Stimulated activated effector memory CD8-positive, alpha-beta T cell treated with anti-CD3 and anti-CD28 coated beads, Interleukin-12 subunit alpha, Interleukin-12 subunit beta, amount 100 ng/mL, for 72 hours (primary cell): ENCODE data around the gene UBFD1.
"Not testable (repeated sequence)": the region's sequence is repeated elsewhere in the genome, so short reads cannot be mapped to it uniquely, and the experiment has no call there.

Experiments
- ATAC-seq: fragments of 150-1000 bp; cut with Tn5 transposase; 2 replicates; pipeline ENCODE4 v1.10.0; 2021
- DNase-seq, 2 donors: peaks; one replicate each; pipeline ENCODE4 v3.0.0; 2021 to 2022; ENCODE audit warnings: low spot score in 2 of 2
- H3K27ac Mint-ChIP-seq: one replicate; pipeline ENCODE4 v1.8.0; 2022; ENCODE audit warnings: mild to moderate bottlenecking, mixed read lengths
- H3K36me3 Mint-ChIP-seq: one replicate; pipeline ENCODE4 v1.8.0; 2022; ENCODE audit warnings: mild to moderate bottlenecking, mixed read lengths
- H3K4me1 Mint-ChIP-seq: one replicate; pipeline ENCODE4 v1.8.0; 2022; ENCODE audit warnings: mixed read lengths
- H3K4me3 Mint-ChIP-seq: one replicate; pipeline ENCODE4 v1.8.0; 2022; ENCODE audit warnings: mild to moderate bottlenecking, mixed read lengths
- H3K9me3 Mint-ChIP-seq: one replicate; pipeline ENCODE4 v1.8.0; 2022; ENCODE audit warnings: mixed read lengths

UBFD1 gene

DNA sequence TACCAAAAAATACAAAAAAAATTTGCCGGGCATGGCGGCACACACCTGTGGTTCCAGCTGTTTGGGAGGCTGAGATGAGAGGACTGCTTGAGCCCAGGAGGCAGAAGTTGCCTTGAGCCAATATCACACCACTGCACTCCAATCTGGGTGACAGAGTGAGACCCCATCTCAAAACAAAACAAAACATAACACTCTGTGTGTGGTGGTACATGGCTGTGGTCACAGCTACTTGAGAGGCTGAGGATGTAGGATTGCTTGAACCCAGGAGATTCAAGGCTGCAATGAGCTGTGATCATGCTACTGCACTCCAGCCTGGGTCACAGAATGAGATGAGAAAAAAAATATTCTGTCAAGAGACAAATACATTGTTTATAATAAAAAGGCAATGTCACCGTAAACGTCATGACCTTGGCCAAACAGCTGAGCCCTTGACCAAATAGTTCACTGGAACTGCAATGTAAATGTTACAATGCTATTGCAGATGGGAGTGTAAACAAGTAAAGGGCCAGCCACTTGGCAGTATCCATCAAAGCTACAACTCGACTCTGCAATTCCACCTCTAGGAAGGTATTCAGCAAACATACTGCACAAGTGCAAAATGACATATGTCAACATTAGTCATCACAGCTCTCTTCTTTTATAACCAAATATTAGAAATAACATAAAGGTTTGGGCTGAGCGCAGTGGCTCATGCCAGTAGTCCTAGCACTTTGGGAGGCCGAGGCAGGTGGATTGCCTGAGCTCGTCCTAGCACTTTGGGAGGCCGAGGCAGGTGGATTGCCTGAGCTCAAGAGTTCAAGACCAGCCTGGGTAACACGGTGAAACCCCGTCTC is 17.3 kb upstream of the UBFD1 start:
- no peak overlapping the region for H3K4me3 Mint-ChIP-seq
- H3K4me1 Mint-ChIP-seq, result no peaks in the 10 kb centered on the region
- DNase-seq (no peak), ATAC-seq (no peak)
- H3K9me3 Mint-ChIP-seq, result no peaks in the 10 kb centered on the region
- H3K27ac Mint-ChIP-seq, result no peak overlapping the region
- peaks cover 83% of the 10 kb centered on the region for H3K36me3 Mint-ChIP-seq

GRCh38 chr16:23540817-23541178 is 16.7 kb upstream of the UBFD1 start:
- H3K4me1 Mint-ChIP-seq, H3K27ac Mint-ChIP-seq, DNase-seq, H3K9me3 Mint-ChIP-seq, H3K4me3 Mint-ChIP-seq, ATAC-seq: not testable (repeated sequence)
- peaks cover 89% of the 10 kb centered on the region for H3K36me3 Mint-ChIP-seq

DNA sequence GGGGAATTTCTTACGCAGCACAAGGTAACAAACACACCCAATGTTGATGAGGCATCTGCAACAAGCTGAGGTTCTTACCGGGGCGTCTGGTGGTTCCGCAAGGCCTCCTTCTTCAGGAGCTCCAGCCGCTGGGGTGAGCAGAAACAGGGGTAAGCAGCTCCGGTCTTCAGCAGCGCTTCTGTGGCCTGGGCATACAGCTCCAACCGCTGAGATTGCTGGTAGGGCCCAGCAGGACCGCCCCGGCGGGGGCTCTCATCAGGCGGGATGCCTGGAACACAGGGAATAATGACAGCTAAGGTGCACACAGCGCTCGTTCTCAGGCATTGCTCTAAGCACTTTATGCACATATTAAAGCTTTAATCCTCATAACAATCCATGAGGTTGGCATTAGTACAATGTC is 13.1 kb upstream of the UBFD1 start:
- peaks cover 95% of the 10 kb centered on the region for H3K36me3 Mint-ChIP-seq
- H3K27ac Mint-ChIP-seq, result no peak overlapping the region
- no peaks in the 10 kb centered on the region for H3K9me3 Mint-ChIP-seq
- no peak for DNase-seq
- no peak overlapping the region for H3K4me3 Mint-ChIP-seq
- H3K4me1 Mint-ChIP-seq, result no peaks in the 10 kb centered on the region
- no peak for ATAC-seq

GRCh38 chr16:23549938-23550337 is 7.6 kb upstream of the UBFD1 start:
- Mint-ChIP-seq H3K27ac (no peak overlapping the region), H3K9me3 (no peaks in the 10 kb centered on the region), H3K36me3 (peaks cover 78% of the 10 kb centered on the region), H3K4me3 (no peak overlapping the region), H3K4me1 (no peaks in the 10 kb centered on the region)
- ATAC-seq (no peak), DNase-seq (no peak)

DNA sequence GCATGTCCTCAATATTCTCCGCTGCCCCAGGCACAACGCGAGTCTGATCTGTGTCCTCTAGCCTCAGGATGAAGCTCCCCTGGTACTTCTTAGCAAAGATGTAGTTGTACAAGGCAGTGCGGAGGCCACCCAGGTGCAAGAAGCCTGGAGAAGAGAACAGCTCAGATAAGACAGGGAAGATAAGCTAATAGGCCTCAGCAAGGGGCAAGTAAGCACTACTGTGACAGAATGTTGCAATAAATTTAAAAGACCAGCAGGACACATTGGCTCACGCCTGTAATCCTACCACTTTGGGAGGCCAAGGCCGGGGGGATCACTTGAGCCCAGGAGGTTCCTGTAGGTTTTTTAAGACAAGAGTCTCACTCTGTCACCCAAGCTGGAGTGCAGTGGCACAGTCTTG is 5.4 kb upstream of the UBFD1 start:
- no peak overlapping the region for H3K4me3 Mint-ChIP-seq
- H3K4me1 Mint-ChIP-seq, result peaks cover 11% of the 10 kb centered on the region
- H3K9me3 Mint-ChIP-seq, result no peaks in the 10 kb centered on the region
- ATAC-seq, result no peak
- no peak overlapping the region for H3K27ac Mint-ChIP-seq
- no peak for DNase-seq
- H3K36me3 Mint-ChIP-seq, result peaks cover 64% of the 10 kb centered on the region

- H3K36me3 Mint-ChIP-seq, result peaks cover 58% of the 10 kb centered on the region
- ATAC-seq, result no peak
- no peak for DNase-seq
- no peaks in the 10 kb centered on the region for H3K9me3 Mint-ChIP-seq
- peaks cover 18% of the 10 kb centered on the region for H3K4me1 Mint-ChIP-seq
- H3K27ac Mint-ChIP-seq, result peak overlapping the region; percentile 43
- no peak overlapping the region for H3K4me3 Mint-ChIP-seq
These were observed 3.0 kb upstream of the UBFD1 start for GRCh38 chr16:23554536-23554935.

DNA sequence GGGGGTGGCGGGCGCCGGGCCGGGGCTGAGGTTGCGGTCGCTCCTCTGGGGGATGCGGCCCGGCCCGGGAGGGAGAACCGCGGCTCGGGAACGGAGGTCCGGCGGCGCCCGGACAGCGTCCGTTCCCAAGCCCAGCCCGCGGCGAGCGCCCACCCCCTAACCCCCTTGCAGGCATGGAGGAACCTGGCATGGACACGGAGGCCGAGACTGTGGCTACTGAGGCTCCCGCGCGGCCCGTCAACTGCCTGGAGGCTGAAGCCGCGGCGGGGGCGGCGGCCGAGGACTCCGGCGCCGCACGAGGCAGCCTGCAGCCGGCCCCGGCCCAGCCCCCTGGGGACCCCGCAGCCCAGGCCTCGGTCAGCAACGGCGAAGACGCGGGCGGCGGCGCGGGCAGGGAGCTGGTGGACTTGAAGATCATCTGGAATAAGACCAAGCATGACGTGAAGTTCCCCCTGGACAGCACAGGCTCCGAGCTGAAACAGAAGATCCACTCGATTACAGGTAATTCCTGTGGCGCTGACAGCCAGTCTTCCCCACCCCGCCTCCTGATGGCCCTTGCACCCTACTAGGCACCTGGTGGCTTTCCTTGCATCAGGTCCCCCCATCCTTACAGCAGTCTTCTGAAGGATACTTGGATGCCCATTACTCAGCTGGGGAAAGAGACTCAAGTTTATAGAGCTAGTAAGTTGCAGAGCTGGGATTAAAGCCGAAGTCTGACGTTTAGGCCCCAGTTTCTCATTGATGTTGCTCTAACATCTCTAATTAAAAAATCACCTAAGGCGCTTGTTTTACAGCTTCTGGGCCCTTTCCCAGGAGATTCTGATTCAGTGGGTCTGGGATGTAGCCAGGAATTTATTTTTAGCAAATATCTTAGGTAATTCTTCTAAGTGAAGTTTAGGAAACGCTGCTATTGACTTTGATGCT is 514 bp downstream of the UBFD1 start:
- peaks cover 65% of the 10 kb centered on the region for H3K36me3 Mint-ChIP-seq
- no peaks in the 10 kb centered on the region for H3K9me3 Mint-ChIP-seq
- ATAC-seq, result peak; percentile 17
- H3K27ac Mint-ChIP-seq, result peak overlapping the region; percentile 94
- peak overlapping the region; percentile 87 for H3K4me3 Mint-ChIP-seq
- peak in 1 of 2 donors; percentile 66 for DNase-seq
- peaks cover 18% of the 10 kb centered on the region for H3K4me1 Mint-ChIP-seq

GRCh38 chr16:23561586-23561985 is 4.1 kb downstream of the UBFD1 start:
- H3K9me3 Mint-ChIP-seq, result no peaks in the 10 kb centered on the region
- H3K27ac Mint-ChIP-seq, result no peak overlapping the region

GRCh38 chr16:23562505-23562904 is 5.0 kb downstream of the UBFD1 start:
- ATAC-seq, result no peak
- peaks cover 94% of the 10 kb centered on the region for H3K36me3 Mint-ChIP-seq
- H3K27ac Mint-ChIP-seq, result no peak overlapping the region
- no peak overlapping the region for H3K4me3 Mint-ChIP-seq
- H3K4me1 Mint-ChIP-seq, result peaks cover 6% of the 10 kb centered on the region
- DNase-seq, result no peak
- no peaks in the 10 kb centered on the region for H3K9me3 Mint-ChIP-seq

More at GRCh38 chr16:23561586-23561985, 4.1 kb downstream of the UBFD1 start:
- H3K36me3 Mint-ChIP-seq, result peaks cover 93% of the 10 kb centered on the region
- ATAC-seq, result no peak
- peaks cover 12% of the 10 kb centered on the region for H3K4me1 Mint-ChIP-seq
- DNase-seq, result no peak
- H3K4me3 Mint-ChIP-seq, result no peak overlapping the region

- H3K36me3 Mint-ChIP-seq, result peaks cover 99% of the 10 kb centered on the region
- no peak for ATAC-seq
- H3K9me3 Mint-ChIP-seq, result no peaks in the 10 kb centered on the region
- no peak overlapping the region for H3K27ac Mint-ChIP-seq
- DNase-seq, result no peak
- H3K4me1 Mint-ChIP-seq, result peaks cover 6% of the 10 kb centered on the region
- no peak overlapping the region for H3K4me3 Mint-ChIP-seq
These were observed 5.7 kb downstream of the UBFD1 start for GRCh38 chr16:23563186-23563585.

- Mint-ChIP-seq H3K9me3 (no peaks in the 10 kb centered on the region), H3K4me3 (no peak overlapping the region), H3K27ac (no peak overlapping the region), H3K36me3 (peaks cover 100% of the 10 kb centered on the region), H3K4me1 (no peaks in the 10 kb centered on the region)
- DNase-seq (no peak), ATAC-seq (no peak)
These were observed 7.2 kb downstream of the UBFD1 start for GRCh38 chr16:23564575-23565363.

- Mint-ChIP-seq H3K36me3 (peaks cover 100% of the 10 kb centered on the region), H3K4me3 (no peak overlapping the region), H3K4me1 (peaks cover 6% of the 10 kb centered on the region), H3K9me3 (no peaks in the 10 kb centered on the region), H3K27ac (no peak overlapping the region)
- ATAC-seq (no peak), DNase-seq (no peak)
These were observed 9.2 kb downstream of the UBFD1 start for GRCh38 chr16:23566724-23567123.

DNA sequence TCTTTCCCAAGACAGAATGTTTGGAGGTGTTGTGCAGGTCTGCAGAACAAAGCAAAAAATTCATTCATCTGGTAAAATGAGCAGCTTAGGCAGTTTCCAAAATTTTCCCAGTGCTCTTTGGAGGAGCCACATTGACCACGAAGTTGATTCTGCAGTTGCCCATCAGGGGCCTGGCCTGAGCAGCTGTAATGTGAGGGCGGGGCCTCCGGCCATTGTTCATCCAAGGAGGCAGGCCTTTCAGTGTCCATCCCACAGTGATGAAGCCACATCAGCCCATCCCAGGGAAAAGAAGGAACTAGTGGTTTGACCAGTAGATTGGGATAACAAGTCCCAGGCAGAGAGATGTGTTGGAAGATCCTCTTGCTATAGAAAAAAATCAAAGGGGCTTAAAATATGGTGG is 10.1 kb downstream of the UBFD1 start:
- DNase-seq (no peak), ATAC-seq (no peak)
- peaks cover 6% of the 10 kb centered on the region for H3K4me1 Mint-ChIP-seq
- peaks cover 100% of the 10 kb centered on the region for H3K36me3 Mint-ChIP-seq
- no peaks in the 10 kb centered on the region for H3K9me3 Mint-ChIP-seq
- no peak overlapping the region for H3K4me3 Mint-ChIP-seq
- no peak overlapping the region for H3K27ac Mint-ChIP-seq

DNA sequence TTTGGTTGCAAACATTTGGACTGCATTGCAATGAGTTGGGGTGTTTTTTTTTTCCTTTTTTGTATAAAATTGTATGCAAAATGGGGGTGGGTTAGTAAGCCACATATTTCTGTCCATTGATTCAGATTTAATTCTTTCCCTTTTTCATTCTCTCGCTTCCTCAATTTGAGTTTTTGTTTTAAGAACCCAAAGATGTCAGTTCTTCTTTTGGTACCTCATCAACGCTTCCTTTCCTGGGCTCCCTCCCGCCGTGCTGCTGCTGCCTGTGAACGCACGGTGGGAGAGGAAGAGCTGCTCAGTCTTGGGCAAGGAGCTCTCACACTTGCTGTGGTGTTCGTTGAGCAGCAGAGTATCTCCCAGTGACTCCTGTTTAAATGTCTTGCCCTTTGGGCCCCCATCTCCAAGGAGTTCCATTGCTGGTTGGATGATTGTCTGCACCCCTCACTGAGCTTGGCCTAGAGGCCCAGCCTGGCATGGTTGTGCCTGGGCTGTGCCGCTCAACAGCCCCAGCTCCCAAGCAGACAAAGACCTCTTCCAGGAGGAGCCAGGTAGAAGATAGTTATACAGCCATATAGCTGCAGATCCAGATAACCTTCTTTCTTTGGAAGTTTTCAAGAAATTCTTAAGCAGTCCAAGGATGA is 13.6 kb downstream of the UBFD1 start:
- peaks cover 92% of the 10 kb centered on the region for H3K36me3 Mint-ChIP-seq
- ATAC-seq, result no peak
- H3K4me3 Mint-ChIP-seq, result no peak overlapping the region
- no peak for DNase-seq
- H3K27ac Mint-ChIP-seq, result peak overlapping the region; percentile 73
- no peaks in the 10 kb centered on the region for H3K9me3 Mint-ChIP-seq
- peaks cover 6% of the 10 kb centered on the region for H3K4me1 Mint-ChIP-seq

- H3K9me3 Mint-ChIP-seq, result no peaks in the 10 kb centered on the region
- H3K4me3 Mint-ChIP-seq, result no peak overlapping the region
- H3K36me3 Mint-ChIP-seq, result peaks cover 84% of the 10 kb centered on the region
- no peak overlapping the region for H3K27ac Mint-ChIP-seq
- H3K4me1 Mint-ChIP-seq, result peaks cover 6% of the 10 kb centered on the region
- ATAC-seq (no peak), DNase-seq (no peak)
These were observed 14.4 kb downstream of the UBFD1 start for GRCh38 chr16:23571895-23572294.
